K562 (cell line): Measurements from ENCODE around the gene TNFRSF6B. TPM values are rescaled to one million over a fixed set of nuclear protein-coding genes. Genes with fewer than 3 reads are reported as not detected.
A peak's percentile ranks its signal among the peaks of the same experiment; 100 is the strongest.

ENCODE experiments used
- ARID1B ChIP-seq: fragments of 450-650 bp; IDR thresholded peaks from 2 replicates; pipeline ENCODE4 v1.6.1; 2016; ENCODE audit warnings: antibody characterized with exemption, mild to moderate bottlenecking, inconsistent platforms
- CBX3 ChIP-seq, 2 experiments: IDR thresholded peaks; 1 replicate in 1 of 2; 2 replicates in 1 of 2; pipeline ENCODE4 v1.6.1; 2012; ENCODE audit warnings: inconsistent platforms in 2 of 2, low read length in 2 of 2, borderline replicate concordance in 1 of 2, control low read depth in 1 of 2
- ELF4 ChIP-seq: fragments of 450-650 bp; formaldehyde crosslinking; IDR thresholded peaks from 2 replicates; pipeline ENCODE4 v1.4.0; 2022; ENCODE audit warnings: missing genetic modification characterization
- GABPB2 ChIP-seq: fragments of 250-450 bp; sonication (Bioruptor Pico); conservative IDR thresholded peaks from 2 replicates; pipeline ENCODE4 v1.5.1; 2021; ENCODE audit warnings: mild to moderate bottlenecking
- HDAC1 ChIP-seq, 2 experiments: fragments of 450-650 bp; IDR thresholded peaks; 2 replicates each; pipeline ENCODE4 v1.6.1; 2016 to 2017; ENCODE audit warnings: inconsistent platforms in 1 of 2, mild to moderate bottlenecking in 1 of 2, moderate library complexity in 1 of 2
- HLTF ChIP-seq: fragments of 450-650 bp; IDR thresholded peaks from 2 replicates; pipeline ENCODE4 v1.6.1; 2016
- MTF1 ChIP-seq: fragments of 250-450 bp; sonication (Bioruptor Pico); IDR thresholded peaks from 2 replicates; pipeline ENCODE4 v1.9.0; 2021; ENCODE audit warnings: moderate library complexity, mild to moderate bottlenecking, inconsistent platforms, borderline replicate concordance
- MXI1 ChIP-seq: IDR thresholded peaks from 2 replicates; pipeline ENCODE4 v1.6.1; 2011; ENCODE audit warnings: low read depth, mild to moderate bottlenecking, improper control_type of control experiment, low read length
- NEUROD1 ChIP-seq: fragments of 150-350 bp; IDR thresholded peaks from 2 replicates; pipeline ENCODE4 v1.6.1; 2014; ENCODE audit warnings: borderline replicate concordance, low read length, low read depth; ENCODE audit not compliant: partially characterized antibody
- NFIX ChIP-seq: fragments of 250-450 bp; sonication (Bioruptor Pico); IDR thresholded peaks from 2 replicates; pipeline ENCODE4 v1.4.0; 2020; ENCODE audit warnings: low read depth, mild to moderate bottlenecking, moderate library complexity
- PPARD ChIP-seq: fragments of 250-450 bp; sonication (Bioruptor Pico); IDR thresholded peaks from 2 replicates; pipeline ENCODE4 v1.8.0; 2022; ENCODE audit warnings: inconsistent platforms, mild to moderate bottlenecking, moderate library complexity
- RBM22 ChIP-seq: fragments of 200-400 bp; formaldehyde crosslinking; IDR thresholded peaks from 2 replicates; pipeline ENCODE4 v1.6.1; 2018; ENCODE audit warnings: low read length, low read depth; ENCODE audit not compliant: poor library complexity, severe bottlenecking
- RFX7 ChIP-seq: fragments of 250-450 bp; sonication (Bioruptor Pico); IDR thresholded peaks from 2 replicates; pipeline ENCODE4 v1.5.1; 2021; ENCODE audit warnings: mild to moderate bottlenecking
- SPI1 ChIP-seq: IDR thresholded peaks from 2 replicates; pipeline ENCODE4 v1.6.1; 2011; ENCODE audit warnings: low read depth, low read length, control low read depth, borderline replicate concordance
- TAL1 ChIP-seq: fragments of 450-650 bp; IDR thresholded peaks from 2 replicates; pipeline ENCODE4 v1.6.1; 2016; ENCODE audit warnings: mild to moderate bottlenecking
- XRCC5 ChIP-seq: fragments of 200-400 bp; formaldehyde crosslinking; IDR thresholded peaks from 2 replicates; pipeline ENCODE4 v1.6.1; 2017; ENCODE audit warnings: low read depth, mild to moderate bottlenecking, low read length
- ZC3H11A ChIP-seq: IDR thresholded peaks from 2 replicates; pipeline ENCODE4 v1.6.1; 2012; ENCODE audit warnings: low read depth, low read length, improper control_type of control experiment
- ZFP1 ChIP-seq: fragments of 450-650 bp; formaldehyde crosslinking; IDR thresholded peaks from 2 replicates; pipeline ENCODE4 v1.4.0; 2020; ENCODE audit warnings: mild to moderate bottlenecking, mixed read lengths
- ZFP30 ChIP-seq: fragments of 250-450 bp; sonication (Bioruptor Pico); IDR thresholded peaks from 2 replicates; pipeline ENCODE4 v1.8.0; 2022; ENCODE audit warnings: moderate library complexity, mild to moderate bottlenecking, inconsistent platforms, borderline replicate concordance
- ZNF398 ChIP-seq: fragments of 250-450 bp; sonication (Bioruptor Pico); IDR thresholded peaks from 2 replicates; pipeline ENCODE4 v1.8.0; 2021; ENCODE audit warnings: moderate library complexity, mild to moderate bottlenecking, inconsistent platforms
- ZNF551 ChIP-seq: fragments of 250-450 bp; sonication (Bioruptor Pico); IDR thresholded peaks from 2 replicates; pipeline ENCODE4 v1.5.0; 2021; ENCODE audit warnings: mild to moderate bottlenecking, moderate library complexity
- ZNF696 ChIP-seq: fragments of 250-450 bp; sonication (Bioruptor Pico); conservative IDR thresholded peaks from 2 replicates; pipeline ENCODE4 v1.4.0; 2020; ENCODE audit warnings: mild to moderate bottlenecking, moderate library complexity
- polyA plus RNA-seq, 8 experiments: library from polyadenylated mRNA; depleted of rRNA in 4 of 8; stranded (reverse) in 5 of 8; unstranded in 3 of 8; fragments of >200 nt; fragmentation: Nextera tagmentation in 2 of 8; fragmentation: Illumina TruSeq in 1 of 8; extraction: Ambion mirVana in 2 of 8; extraction: Trizol in 1 of 8; gene quantifications; 2 replicates each; pipeline versions ENCODE4 v1.2.1 to v1.2.3, GENCODE V29; 2011 to 2014; ENCODE audit warnings: inconsistent platforms in 1 of 8, missing spikeins in 1 of 8
- total RNA-seq, 7 experiments: library from RNA; depleted of rRNA in 6 of 7; stranded (reverse); fragments of >200 nt in 6 of 7; fragmentation: Illumina TruSeq in 2 of 7; extraction: Trizol in 2 of 7; gene quantifications; 2 replicates each; pipeline versions ENCODE4 v1.2.1 to v1.2.3, GENCODE V29; 2011 to 2021; ENCODE audit warnings: low replicate concordance in 1 of 7
- TF ChIP-seq, protein P1 (sequence below): sonication (generic); formaldehyde crosslinking; IDR thresholded peaks from 2 replicates; pipeline ENCODE4 v1.8.0; 2022; ENCODE audit warnings: mild to moderate bottlenecking, missing genetic modification reagents
- TF ChIP-seq, protein P2 (sequence below): fragments of 450-650 bp; formaldehyde crosslinking; IDR thresholded peaks from 2 replicates; pipeline ENCODE4 v1.4.0; 2020; ENCODE audit warnings: mild to moderate bottlenecking, moderate library complexity

TNFRSF6B gene
- total and polyA plus RNA-seq, 9 of the 15 experiments (the other 6 are each of a cell fraction or from before 2014, with no cell fraction given), result 0.10 to 3.5 (median 0.32) TPM; not detected in 6

GRCh38 chr20:63653041-63653973, 43.1 kb upstream of the TNFRSF6B start, which contains the start of gene STMN3 (continued):
- TF ChIP-seq, protein P1, sequence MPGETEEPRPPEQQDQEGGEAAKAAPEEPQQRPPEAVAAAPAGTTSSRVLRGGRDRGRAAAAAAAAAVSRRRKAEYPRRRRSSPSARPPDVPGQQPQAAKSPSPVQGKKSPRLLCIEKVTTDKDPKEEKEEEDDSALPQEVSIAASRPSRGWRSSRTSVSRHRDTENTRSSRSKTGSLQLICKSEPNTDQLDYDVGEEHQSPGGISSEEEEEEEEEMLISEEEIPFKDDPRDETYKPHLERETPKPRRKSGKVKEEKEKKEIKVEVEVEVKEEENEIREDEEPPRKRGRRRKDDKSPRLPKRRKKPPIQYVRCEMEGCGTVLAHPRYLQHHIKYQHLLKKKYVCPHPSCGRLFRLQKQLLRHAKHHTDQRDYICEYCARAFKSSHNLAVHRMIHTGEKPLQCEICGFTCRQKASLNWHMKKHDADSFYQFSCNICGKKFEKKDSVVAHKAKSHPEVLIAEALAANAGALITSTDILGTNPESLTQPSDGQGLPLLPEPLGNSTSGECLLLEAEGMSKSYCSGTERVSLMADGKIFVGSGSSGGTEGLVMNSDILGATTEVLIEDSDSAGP (CRISPR knock-in tag), result no peak
- no peak for TF ChIP-seq PPARD (CRISPR knock-in tag)
- TF ChIP-seq, protein P2, sequence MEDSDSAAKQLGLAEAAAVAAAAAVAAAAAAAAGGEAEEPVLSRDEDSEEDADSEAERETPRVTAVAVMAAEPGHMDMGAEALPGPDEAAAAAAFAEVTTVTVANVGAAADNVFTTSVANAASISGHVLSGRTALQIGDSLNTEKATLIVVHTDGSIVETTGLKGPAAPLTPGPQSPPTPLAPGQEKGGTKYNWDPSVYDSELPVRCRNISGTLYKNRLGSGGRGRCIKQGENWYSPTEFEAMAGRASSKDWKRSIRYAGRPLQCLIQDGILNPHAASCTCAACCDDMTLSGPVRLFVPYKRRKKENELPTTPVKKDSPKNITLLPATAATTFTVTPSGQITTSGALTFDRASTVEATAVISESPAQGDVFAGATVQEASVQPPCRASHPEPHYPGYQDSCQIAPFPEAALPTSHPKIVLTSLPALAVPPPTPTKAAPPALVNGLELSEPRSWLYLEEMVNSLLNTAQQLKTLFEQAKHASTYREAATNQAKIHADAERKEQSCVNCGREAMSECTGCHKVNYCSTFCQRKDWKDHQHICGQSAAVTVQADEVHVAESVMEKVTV (CRISPR knock-in tag), result no peak; the same call in 1 of the 2 replicates
- no peak for TF ChIP-seq GABPB2
- no peak for TF ChIP-seq ELF4
- TF ChIP-seq MXI1, result peak; percentile 87; the same call in 1 of the 2 replicates
- TF ChIP-seq NFIX (CRISPR knock-in tag), result no peak
- no peak for TF ChIP-seq ZNF696 (CRISPR knock-in tag)
- TF ChIP-seq ZNF398 (CRISPR knock-in tag), result no peak
- TF ChIP-seq ZFP30, result no peak
- TF ChIP-seq ZNF551 (CRISPR knock-in tag), result no peak
- no peak for TF ChIP-seq XRCC5
- TF ChIP-seq ZFP1 (CRISPR knock-in tag), result no peak
- no peak for TF ChIP-seq RFX7
- no peak for TF ChIP-seq ZC3H11A
- TF ChIP-seq RBM22, result peak; percentile 41
- no peak for TF ChIP-seq TAL1
- peak in 1 of 2 experiments; percentile 19; a peak in 1 of 3 replicates for TF ChIP-seq CBX3 (IDR thresholded peaks at IDR 0.05; ENCODE audit: borderline replicate concordance in 1 of 2, low read length in 2 of 2)
- no peak for TF ChIP-seq HLTF
- no peak for TF ChIP-seq SPI1
- TF ChIP-seq MTF1 (CRISPR knock-in tag), result no peak
- TF ChIP-seq HDAC1 (IDR thresholded peaks at IDR 0.05), result peak; percentile 36 to 97; a peak in 2 of 4 replicates
- TF ChIP-seq ARID1B, result no peak
- TF ChIP-seq NEUROD1, result peak; percentile 16
